Epithelial cell of esophagus (primary cell): Measurements from ENCODE around the gene TEX36.
A peak's percentile ranks its signal among the peaks of the same experiment; 100 is the strongest.

ENCODE experiments used
- DNase-seq: peaks from one replicate; pipeline ENCODE4 v3.0.0; 2010; ENCODE audit warnings: low read depth
- H3K4me3 ChIP-seq: 2 replicates; pipeline ENCODE4 v1.5.1; 2011; ENCODE audit warnings: mild to moderate bottlenecking, low read length, control low read depth
- CTCF ChIP-seq: IDR thresholded peaks from 2 replicates; pipeline ENCODE4 v1.5.1; 2011; ENCODE audit warnings: low read depth, mild to moderate bottlenecking, low read length, control low read depth, inconsistent platforms; ENCODE audit not compliant: insufficient read depth; ENCODE audit errors: missing control alignments

The TEX36 gene

GRCh38 chr10:125607689-125608290, 75.2 kb downstream of the TEX36 start:
- H3K4me3 ChIP-seq, result no peak overlapping the region
- peak; percentile 37 for DNase-seq
- no peak for TF ChIP-seq CTCF

- no peak for TF ChIP-seq CTCF
- no peak overlapping the region for H3K4me3 ChIP-seq
- DNase-seq, result no peak
These were observed 76.5 kb downstream of the TEX36 start for GRCh38 chr10:125606414-125607010.
